NK-92 (cell line): ENCODE data around the gene PPP1R27.
A peak's percentile ranks its signal among the peaks of the same experiment; 100 is the strongest.

Experiments
- DNase-seq: peaks from one replicate; lab custom pipeline; 2025; ENCODE audit not compliant: unreplicated experiment; lab: John Stamatoyannopoulos, UW

PPP1R27 gene

DNA sequence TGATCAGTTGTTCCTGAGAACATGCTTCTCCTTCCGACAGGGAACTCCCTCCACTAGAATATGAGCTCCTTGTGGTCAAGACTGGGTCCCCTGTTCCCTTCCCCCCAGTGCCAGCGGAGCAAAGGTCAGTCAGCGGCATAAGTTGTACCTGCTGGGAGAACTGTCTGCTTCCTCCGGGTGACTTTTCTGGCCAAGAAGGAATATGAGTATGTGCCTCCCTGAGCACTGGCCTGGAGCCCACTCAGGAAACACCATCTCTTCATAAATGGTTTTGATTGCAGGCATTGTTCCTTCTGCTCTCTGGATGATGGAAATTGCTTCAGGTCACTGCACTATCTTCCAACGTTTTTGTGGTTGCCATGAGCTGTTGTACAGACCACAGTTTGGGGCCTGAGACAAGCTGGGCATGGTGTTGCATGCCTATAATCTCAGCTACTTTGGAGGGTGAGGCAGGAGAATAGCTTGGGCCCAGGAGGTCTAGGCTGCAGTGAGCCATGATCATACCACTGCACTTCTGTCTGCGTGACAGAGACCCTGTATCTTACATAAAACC, 28.3 kb upstream of the PPP1R27 start:
- DNase-seq, result no peak

DNA sequence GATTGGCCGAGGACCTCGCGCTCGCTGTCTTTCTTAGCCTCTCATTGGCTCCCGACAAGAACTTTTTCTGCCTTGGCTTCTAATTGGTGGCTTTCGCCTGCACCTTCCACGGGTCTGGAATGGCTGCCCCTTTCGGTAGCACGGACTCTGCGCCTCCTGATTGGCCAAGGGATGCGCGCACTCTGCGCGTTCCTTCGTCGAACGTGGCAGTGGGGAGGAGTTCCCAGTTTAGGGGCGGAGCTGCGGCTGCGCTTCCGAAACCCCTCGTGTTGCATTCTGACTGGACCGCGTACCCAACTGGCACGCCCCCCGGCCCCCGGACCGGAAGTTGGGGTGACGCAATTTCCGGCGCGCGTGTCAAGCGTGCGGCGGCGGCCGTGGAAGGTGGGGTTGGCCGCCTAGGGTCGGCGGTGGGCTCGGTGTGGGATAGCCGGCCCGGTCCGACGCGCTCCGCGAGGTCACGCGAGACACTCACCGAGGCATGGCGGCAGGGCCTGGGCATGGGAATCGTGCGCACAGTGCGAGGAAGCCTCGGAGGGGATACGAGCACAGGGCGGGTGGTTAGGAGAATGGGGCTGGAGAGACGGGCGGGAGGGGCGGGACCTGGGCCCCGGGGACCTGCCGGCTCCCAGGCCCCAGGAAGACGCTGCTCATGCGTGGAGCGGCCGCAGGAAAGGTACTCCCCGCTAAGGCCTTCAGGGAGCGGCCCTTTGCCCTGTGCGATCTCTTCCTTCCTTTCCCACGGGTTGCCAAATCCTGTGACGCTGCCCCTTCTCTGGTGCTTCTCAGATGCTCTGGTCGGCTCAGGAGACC, 26.1 kb upstream of the PPP1R27 start:
- DNase-seq, result peak; percentile 96

DNA sequence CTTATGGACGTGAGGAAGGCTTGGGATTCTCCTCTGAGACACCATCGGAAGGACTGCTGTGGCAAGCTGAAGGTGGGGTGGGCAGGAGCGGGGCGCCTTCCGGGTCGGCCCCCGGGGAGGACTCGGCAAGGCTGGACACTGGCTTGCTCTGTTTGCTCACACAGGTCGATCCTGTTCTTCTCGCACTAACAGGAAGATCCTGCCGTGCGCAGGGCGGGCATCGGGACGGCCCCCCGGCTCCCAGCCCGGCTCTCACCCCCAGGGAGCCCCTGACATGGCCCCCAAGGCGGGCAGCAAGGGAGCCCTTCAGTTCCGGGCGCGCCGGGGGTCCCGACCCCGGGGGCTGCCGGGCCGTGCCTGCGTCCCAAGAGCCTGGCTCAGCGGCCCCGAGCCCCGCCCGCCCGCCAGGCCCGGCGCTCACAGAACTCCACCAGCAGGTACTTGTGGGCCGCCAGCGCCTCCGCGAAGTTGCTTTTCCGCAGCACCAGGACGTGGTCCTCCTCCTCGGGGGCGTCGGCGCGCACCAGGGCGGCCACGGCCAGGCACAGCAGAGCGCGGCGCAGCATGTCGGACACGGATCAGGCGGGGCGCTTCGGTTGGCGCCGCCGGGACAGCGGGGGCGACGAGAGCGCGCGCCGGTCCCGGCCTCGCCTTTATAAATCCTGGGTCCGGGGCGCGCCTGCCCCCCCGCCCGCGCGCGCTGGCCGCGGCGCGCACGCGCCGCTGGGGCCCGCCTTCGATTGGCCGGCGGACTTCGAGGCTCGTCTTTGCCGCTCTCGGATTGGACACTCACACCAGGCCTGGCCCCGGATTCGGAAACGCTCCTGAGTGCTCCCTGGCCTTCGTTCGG, 25.3 kb upstream of the PPP1R27 start, which contains the start of gene P4HB:
P4HB (minus strand) TSS at position 630 of the 850 bp plus-strand sequence; CDS start at position 566, 64 bp downstream.
- DNase-seq, result no peak

DNA sequence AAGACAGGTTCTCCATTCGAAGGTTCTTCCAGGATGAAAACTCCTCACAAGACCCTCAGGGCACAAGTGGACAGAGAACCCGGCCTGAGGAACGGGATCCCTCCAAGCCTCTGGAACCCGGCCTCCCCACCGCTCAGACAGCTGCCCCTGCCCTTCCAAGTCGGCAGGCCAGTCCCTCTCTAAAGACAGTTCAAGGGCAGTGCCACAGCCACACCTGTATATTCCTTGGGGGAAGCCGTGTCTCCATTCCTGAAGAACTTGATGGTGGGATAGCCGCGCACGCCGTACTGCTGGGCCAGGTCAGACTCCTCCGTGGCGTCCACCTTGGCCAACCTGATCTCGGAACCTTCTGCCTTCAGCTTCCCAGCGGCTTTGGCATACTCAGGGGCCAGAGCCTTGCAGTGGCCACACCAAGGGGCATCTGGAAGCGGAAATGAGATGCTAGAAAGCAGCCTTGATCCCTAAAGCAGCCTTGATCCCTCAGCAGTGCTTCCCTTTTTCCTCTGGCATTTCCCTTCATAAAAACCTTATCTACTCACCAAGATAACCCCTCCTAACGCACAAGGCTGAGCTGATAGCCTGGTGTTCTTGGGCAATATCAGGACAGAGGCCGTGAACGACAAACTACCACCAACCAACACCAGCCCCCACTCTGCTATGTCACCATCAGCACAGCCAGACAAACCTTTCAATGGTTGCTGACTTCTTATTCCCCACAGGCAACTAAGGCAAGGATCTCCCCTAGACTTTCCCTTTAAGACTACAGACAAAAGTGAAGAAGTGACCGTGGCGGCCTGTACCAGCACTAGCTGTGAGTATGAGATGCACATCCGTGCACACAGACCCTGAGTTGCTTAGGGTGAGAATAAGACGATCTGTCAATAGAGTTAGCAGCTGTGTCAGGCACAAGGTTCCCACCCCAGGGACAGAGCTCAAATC, 24.4 kb upstream of the PPP1R27 start:
- DNase-seq, result no peak

DNA sequence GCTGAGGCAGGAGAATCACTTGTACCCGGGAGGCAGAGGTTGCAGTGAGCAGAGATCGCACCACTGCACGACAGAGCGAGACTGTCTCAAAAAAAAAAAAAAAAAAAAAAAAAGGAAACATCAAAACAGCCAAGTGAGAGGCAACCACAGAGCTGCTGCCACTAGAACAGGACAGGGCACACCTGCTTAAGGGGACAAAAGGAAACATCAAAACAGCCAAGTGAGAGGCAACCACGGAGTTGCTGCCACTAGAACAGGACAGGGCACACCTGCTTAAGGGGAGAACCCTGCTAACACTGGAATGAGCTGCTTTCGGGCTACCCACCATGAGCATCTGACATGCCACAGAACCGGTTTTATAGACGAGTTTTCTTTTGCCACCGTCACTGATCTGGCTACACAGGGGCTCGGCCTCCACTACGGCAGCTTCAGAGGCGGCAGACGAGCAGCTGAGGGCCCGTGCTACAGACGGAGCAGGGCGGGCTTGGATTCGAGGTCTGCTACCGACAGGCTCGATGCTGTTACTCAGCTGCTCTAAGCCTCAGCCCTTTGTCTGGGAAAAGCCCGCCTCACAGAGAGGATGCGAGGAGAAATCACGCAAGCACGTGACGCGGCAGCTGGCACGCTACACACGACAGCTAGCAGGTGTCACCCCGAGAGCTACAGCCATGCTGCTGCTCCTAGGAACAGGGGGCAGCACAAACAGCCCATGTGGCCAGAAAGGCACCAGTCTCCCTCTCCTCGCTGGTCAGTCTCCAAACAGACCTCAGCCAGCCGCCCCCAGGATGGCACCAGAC, 23.5 kb upstream of the PPP1R27 start:
- no peak for DNase-seq

DNA sequence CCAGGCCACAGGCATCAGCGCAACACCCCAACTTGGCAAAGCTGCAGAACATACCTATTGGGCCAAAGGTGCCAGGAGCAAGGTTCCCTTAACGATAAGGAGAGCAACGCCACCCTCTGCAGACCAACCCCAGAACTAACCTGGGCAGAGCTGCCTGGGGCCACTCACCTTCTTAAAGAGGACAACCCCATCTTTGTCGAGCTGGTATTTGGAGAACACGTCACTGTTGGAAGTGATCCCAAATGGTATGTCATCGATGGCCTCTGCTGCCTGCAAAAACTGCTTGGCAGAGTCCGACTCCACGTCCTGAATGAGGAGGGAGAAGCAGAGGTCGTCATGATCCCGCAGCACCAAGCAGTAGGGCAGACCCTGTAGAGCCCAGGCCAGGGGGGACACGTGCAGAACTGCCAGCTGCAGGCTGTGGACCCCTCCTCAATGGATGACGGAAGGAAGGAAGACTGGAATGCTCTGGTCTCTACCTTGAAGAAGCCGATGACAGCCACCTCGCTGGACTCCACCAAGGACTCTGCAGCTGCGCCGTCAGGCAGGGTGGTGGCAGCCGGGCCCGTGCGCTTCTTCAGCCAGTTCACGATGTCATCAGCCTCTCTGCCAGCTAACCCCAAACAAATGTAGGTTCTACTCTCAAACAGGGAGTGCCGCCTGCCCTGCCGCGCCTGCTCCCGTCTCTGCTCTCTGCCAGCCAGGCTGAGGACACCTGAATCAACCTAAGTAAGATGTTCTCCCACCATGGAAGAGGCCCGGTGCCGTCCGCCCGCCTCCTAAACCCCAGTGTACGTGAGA, 20.3 kb upstream of the PPP1R27 start:
- DNase-seq, result no peak

DNA sequence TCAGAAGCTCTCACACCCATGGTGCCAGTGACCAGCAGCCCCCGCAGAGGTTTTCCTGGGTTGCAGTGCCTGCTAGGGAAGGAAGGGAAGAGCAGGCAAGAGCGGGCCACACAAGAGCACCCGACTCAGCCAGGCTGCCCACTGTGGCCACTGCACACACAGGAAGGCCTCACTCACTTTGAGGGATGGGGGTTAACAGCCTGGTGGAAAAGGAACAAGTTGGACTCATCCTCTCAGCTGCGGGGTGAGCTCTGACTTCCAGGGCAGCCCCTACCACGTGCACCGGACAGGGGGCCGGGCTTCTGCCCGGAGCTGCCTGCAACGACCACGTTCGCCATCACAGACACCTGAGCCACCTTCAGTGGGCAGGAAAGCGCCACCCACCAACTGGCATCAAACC, 17.4 kb upstream of the PPP1R27 start:
- no peak for DNase-seq

DNA sequence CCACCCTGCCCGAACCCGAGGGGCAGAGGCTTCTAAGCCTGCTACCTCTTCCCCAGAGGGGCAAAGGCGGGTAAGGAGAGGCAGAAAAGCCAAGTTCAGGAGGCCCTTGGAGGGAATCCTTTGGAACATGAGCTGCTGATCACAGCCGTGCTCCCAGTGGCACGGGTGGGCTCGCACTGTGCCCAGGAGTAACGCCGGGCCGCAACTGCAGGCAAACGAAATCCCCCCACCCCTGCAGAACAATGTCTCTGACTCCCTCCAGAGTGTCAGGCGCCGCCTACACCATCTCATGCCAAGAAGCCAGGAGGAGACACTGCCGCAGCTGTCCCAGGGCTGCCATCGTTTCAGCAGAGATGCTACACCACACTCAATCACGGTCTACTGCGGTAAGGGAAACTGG, 16.6 kb upstream of the PPP1R27 start:
- DNase-seq, result no peak

DNA sequence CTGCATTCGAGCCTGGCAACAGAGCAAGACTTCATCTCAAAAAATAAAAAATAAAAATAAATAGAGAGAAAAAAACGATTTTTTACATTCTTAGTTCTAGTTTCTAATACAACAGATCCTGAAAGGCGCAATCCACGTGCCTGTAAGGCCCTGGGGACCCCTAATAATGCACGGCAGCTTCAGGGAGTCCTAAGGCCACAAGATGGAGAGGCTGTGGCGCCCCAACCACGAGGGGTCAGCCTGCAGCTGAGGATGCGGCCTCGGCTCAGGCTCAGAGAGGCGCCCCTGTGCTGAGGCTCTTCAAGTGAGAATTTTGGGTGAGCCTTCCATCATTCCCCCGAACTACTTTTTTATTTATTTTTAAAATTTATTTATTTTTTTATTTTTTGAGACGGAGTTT, 14.6 kb upstream of the PPP1R27 start:
- DNase-seq, result no peak

DNA sequence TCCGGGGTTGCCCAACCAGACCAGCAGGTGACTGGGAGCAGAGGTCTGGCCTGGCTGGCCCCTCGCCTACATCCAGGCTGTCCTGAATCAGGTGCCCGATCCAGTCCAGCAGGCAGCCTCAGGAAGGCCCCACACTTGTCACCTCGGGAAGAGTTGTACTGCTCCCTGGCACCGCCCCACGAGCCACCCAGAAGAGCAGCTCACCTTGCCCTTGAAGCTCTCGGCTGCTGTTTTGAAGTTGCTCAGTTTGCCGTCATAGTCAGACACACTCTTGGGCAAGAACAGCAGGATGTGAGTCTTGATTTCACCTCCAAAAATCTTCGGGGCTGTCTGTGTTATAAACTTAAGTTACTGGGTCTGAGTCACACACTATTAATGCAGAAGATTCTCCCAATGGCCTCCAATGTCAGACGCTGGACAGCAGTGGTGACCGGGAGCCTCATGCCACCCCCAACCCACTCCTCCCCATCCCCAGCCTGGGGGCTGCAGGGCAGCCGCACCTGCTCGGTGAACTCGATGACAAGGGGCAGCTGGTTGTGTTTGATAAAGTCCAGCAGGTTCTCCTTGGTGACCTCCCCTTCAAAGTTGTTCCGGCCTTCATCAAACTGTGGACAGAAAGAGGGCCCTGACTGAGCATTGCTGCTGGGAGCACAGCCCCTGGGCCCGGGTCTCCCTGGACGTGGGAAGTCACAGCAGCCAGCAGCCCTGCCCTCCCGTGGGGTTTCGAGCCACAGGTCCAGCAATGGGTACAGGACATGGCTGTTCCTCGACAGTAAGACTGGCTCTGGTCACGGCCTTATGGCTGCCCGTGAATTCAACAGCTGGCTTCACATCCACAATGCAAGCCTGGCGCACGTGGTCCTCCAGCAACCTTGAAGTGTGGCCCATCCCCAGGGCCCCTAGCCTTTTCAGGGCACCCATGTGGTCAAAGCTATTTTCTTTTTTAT, 12.2 kb upstream of the PPP1R27 start:
- no peak for DNase-seq

DNA sequence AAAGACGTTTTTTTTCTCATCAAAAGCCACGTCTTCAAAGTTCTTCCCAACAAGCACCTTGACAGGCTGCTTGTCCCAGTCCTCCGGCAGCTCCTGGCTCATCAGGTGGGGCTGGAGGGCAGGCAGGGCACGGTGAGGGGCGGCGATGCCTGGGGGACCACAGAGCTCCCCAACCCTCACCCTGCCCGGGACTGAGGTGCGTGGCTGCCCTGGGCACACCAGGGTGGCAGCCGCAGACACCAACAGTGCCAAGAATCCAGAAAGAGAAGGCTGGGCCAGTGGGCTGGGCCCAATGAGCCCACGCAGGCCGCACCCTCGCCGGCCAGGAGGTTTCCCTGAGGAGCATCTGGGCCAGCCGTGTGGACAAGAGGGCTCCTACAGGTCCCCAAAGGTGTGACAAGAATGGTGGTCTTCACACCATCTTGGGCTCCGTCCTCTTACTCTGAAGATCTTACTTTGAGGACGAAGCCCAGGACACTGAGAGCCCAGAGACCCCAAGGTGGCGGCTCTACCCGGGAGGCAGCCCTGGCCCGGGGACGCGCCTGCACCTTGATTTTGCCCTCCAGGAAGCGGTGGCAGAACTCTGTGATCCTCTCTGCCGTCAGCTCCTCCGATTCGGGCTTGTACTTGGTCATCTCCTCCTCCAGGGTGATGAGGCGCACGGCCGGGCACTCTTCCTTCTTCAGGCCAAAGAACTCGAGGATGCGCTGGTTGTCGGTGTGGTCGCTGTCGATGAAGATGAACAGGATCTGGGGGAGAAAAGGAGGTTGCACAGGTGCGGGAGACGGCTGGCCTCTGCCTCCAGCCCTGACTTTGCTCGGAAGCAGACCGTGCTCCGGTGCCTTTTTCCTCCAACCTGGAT, 11.3 kb upstream of the PPP1R27 start:
- DNase-seq, result no peak

DNA sequence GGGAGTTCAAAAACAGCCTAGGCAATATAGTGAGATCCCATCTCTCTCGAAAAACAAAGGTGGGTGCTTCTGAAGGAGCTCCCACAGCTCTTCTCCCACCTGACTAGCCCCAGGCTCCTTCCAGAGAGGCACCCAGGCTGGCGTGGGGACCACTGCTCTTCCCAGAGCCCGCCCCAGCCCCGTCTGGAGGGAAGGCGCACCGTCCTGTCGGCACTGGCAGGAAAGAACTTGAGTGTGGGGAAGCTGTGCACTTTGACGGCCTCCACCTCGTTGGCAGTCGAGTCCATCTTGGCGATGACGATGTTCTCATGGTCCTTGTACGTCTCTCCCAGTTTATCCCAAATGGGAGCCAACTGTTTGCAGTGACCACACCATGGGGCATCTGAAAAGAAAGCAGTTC, 10.5 kb upstream of the PPP1R27 start:
- DNase-seq, result no peak

DNA sequence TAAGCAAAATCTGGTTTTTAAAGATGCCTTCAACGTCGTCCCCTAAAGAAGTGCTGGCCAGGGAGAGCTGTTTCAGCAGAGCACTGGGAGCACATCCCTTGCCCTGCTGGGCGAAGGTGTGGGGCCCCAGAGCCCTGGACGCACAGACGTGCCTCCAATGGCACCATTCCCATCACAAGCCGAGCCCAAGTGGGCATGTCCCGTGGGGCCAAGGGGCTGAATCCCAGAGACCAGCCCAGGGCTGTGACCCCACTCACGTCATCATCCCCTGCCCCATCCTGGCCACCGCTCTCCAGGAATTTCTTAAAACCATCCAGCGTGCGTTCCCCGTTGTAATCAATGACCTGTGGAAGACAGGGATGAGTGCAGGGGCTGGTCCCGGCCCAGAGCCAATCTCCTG, 10.0 kb upstream of the PPP1R27 start:
- DNase-seq, result no peak

DNA sequence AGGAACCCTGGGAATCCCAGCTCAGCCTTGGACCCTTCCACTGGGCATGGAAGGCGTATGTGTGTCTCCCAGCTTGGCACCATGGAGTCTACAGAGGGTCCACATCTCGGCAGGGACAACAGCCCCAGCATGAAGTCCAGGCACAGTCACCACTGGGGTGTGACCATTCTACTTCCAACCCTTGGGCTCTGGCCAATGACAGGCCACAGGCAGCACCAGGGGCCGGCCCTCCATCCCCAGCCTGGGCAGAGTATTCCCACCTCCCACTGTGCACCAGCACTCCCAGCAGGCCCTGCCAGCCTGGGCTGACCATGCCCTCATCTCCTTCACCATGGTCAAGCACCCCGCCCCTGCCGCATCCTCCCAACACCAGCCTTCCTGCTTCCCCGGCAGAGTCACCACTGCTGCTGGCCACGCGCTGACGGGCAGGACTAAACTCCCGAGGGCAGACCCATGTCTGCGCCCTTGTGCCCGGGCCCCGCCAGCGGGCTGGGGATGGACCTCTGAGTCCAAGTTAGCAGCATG, 9.5 kb upstream of the PPP1R27 start:
- DNase-seq, result no peak

DNA sequence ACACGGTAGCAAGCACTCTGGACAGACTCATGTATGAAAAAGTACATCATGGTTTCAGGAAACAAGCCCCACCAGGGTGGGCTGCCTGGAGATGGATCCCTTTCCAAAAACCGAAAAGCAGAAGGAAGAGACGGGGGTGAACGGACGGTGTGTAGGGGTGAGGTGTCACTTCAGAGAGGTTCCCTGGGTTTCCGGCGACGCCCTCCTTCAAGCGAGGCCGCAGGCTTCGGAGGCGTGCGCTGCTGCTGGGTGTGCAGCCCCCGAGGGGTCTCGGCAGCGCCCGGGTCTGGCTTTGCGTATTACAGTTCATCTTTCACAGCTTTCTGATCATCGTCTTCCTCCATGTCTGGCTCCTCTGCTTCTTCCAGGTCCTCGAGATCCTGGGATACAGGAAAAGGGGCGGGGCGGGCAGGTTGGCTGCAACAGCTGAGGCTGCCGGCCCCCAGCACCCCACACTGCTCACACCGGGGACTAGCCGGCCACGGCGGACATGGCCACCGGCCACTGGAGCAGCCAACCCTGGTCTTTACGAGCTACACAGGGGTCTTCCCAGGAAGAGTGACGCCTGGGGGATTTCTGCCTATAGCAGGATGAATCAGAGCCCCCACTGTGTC, 9.0 kb upstream of the PPP1R27 start:
- no peak for DNase-seq

DNA sequence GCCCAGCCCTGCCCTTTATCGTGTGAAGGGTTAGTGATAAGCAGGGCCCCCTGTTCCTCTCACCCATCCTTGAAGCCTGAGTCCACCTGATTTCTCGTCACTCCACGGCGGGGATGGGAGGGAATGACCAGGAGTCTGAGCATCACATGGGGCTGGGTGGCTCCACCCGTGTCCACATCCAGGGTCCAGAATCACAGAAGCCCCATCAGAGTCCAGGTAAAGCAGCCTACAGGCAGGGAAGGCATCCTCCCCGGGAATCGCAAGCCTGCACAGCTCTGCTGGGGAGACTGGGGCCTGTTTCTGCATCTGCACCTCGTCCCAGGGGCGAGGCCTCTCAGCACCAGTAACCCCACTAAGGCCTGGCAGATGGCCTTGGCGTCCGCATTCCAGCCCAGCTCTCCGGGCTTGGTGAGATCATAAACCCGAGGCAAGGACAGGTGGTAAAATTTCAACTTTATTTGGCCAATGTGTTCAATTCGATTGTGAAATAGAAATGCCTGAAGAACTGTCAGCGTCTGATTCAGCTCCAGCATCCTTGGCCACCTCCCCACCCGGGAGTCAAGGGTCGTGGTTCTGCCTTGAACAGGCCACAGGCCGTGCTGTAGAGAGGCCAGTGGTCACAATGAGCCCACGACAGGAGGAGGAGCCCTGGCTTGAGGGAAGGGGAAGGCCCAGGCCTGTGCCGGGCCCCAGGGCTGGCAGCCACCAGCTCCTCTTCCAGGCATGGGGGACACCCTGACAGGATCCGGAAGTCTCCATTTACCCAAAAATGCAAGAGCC, 8.1 kb upstream of the PPP1R27 start:
- no peak for DNase-seq
